Transverse colon (tissue), 4 donors: ENCODE results near the gene STX10.

Experiments used
- CTCF ChIP-seq, 5 experiments: fragments of 200-600 bp in 3 of 5; fragments of 450-650 bp in 2 of 5; sonication (generic) in 3 of 5; IDR thresholded peaks; 1 replicate in 2 of 5; 2 replicates in 3 of 5; pipeline ENCODE4 v1.5.1; 2016 to 2017; ENCODE audit warnings: antibody characterized with exemption in 5 of 5, inconsistent platforms in 3 of 5, mild to moderate bottlenecking in 2 of 5, moderate library complexity in 1 of 5
- EP300 ChIP-seq: sonication (generic); formaldehyde crosslinking; IDR thresholded peaks from one replicate; pipeline ENCODE4 v1.6.1; 2017; ENCODE audit warnings: antibody characterized with exemption, low read depth
- POLR2A ChIP-seq: fragments of 450-650 bp; IDR thresholded peaks from one replicate; pipeline ENCODE4 v1.6.1; 2016; ENCODE audit warnings: antibody characterized with exemption, mild to moderate bottlenecking, moderate library complexity
- POLR2AphosphoS5 ChIP-seq, 3 donors: sonication (generic); formaldehyde crosslinking; IDR thresholded peaks; one replicate each; pipeline ENCODE4 v1.6.1; 2016; ENCODE audit warnings: antibody characterized with exemption in 3 of 3

- TF ChIP-seq CTCF (IDR thresholded peaks at IDR 0.05), result no peak
- peak; percentile 12 to 83 (median 47) for TF ChIP-seq POLR2AphosphoS5 (IDR thresholded peaks at IDR 0.05)
- TF ChIP-seq POLR2A, result peak; percentile 16
- TF ChIP-seq EP300, result no peak
Measured at GRCh38 chr19:13155472-13156359, 5.5 kb upstream of the STX10 start.
